Measurements from ENCODE around the gene MAGI1.

Gene MAGI1

DNA sequence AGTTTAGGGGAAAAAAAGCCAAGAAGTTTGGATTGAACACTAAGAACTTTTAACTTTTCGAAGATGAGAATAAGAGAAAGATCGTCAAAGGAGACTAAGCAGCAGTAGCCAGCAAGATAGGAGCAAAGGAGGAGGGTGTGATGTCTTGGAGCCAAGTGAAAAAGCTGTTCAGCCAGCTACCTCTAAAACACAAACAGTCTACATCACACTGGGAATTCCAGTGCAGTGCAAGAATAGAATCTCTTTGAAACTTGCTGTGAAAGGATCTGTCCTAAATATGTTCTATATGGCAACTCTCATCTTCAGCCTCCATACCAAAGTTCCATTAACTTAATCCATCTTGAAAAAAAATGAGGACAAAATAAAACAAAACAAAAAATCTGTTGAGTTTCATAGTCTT, 541.5 kb downstream of the MAGI1 start:
- TF ChIP-seq ZC3H10 (CRISPR knock-in tag; IDR thresholded peaks at IDR 0.05) (no peak), OSR1 (CRISPR knock-in tag; IDR thresholded peaks at IDR 0.05) (no peak), PATZ1 (CRISPR knock-in tag; IDR thresholded peaks at IDR 0.05; ENCODE audit: borderline replicate concordance) (no peak), ZNF8 (CRISPR knock-in tag; IDR thresholded peaks at IDR 0.05) (no peak)
- ATAC-seq, result no peak

- no peak for TF ChIP-seq TCF4 (CRISPR knock-in tag; IDR thresholded peaks at IDR 0.05; ENCODE audit: borderline replicate concordance)
- TF ChIP-seq SNAI2 (CRISPR knock-in tag; IDR thresholded peaks at IDR 0.05), result no peak
- TF ChIP-seq ZNF70 (CRISPR knock-in tag; IDR thresholded peaks at IDR 0.05), result no peak
- TF ChIP-seq POU6F1 (CRISPR knock-in tag; IDR thresholded peaks at IDR 0.05; ENCODE audit: borderline replicate concordance, low read depth), result no peak
- TF ChIP-seq CSDC2 (CRISPR knock-in tag; IDR thresholded peaks at IDR 0.05), result no peak
- TF ChIP-seq, protein P1, sequence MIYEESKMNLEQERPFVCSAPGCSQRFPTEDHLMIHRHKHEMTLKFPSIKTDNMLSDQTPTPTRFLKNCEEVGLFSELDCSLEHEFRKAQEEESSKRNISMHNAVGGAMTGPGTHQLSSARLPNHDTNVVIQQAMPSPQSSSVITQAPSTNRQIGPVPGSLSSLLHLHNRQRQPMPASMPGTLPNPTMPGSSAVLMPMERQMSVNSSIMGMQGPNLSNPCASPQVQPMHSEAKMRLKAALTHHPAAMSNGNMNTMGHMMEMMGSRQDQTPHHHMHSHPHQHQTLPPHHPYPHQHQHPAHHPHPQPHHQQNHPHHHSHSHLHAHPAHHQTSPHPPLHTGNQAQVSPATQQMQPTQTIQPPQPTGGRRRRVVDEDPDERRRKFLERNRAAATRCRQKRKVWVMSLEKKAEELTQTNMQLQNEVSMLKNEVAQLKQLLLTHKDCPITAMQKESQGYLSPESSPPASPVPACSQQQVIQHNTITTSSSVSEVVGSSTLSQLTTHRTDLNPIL (CRISPR knock-in tag; IDR thresholded peaks at IDR 0.05; ENCODE audit: low read depth), result no peak
- TF ChIP-seq CSRNP3 (CRISPR knock-in tag; IDR thresholded peaks at IDR 0.05), result no peak
- TF ChIP-seq PATZ1 (CRISPR knock-in tag; IDR thresholded peaks at IDR 0.05; ENCODE audit: borderline replicate concordance), result no peak
- TF ChIP-seq PPARA (CRISPR knock-in tag; IDR thresholded peaks at IDR 0.05; ENCODE audit: borderline replicate concordance), result no peak
- no peak for TF ChIP-seq BACH2 (CRISPR knock-in tag; IDR thresholded peaks at IDR 0.05; ENCODE audit: borderline replicate concordance)
- TF ChIP-seq ZFP3 (CRISPR knock-in tag; IDR thresholded peaks at IDR 0.05), result no peak
- no peak for TF ChIP-seq ZC3H10 (CRISPR knock-in tag; IDR thresholded peaks at IDR 0.05)
- TF ChIP-seq ARNTL (CRISPR knock-in tag; IDR thresholded peaks at IDR 0.05; ENCODE audit: borderline replicate concordance, low read depth), result no peak
- no peak for TF ChIP-seq ESRRG (CRISPR knock-in tag; IDR thresholded peaks at IDR 0.05)
- no peak for TF ChIP-seq GLIS3 (CRISPR knock-in tag; IDR thresholded peaks at IDR 0.05)
- no peak for ATAC-seq
These were observed 544.8 kb downstream of the MAGI1 start for GRCh38 chr3:65493938-65494337.

GRCh38 chr3:65493371-65493882, 545.3 kb downstream of the MAGI1 start:
- TF ChIP-seq ZFP3 (CRISPR knock-in tag; IDR thresholded peaks at IDR 0.05) (no peak), CSDC2 (CRISPR knock-in tag; IDR thresholded peaks at IDR 0.05) (no peak), PPARA (CRISPR knock-in tag; IDR thresholded peaks at IDR 0.05; ENCODE audit: borderline replicate concordance) (no peak), ZNF565 (CRISPR knock-in tag; conservative IDR thresholded peaks at IDR 0.05; ENCODE audit: low read depth) (no peak), TOX (CRISPR knock-in tag; IDR thresholded peaks at IDR 0.05; ENCODE audit: borderline replicate concordance) (no peak)
- no peak for ATAC-seq

DNA sequence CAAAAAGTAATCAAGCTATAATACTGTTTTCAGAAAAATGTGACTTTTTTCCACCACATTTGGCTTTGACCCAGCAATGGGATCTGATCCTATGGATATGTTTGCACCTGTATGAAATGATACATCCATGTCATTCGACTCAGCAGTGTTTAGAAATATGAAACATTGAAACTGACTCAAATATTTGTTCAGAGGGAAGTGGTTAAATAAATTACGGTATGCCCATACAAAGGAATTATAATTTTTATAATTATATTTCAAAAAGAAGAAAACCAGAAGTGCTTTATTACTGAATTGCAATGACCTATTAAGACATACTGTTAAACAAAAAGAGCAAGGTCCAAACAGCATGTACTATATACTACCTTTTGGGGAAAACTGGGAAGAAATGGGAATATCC, 546.5 kb downstream of the MAGI1 start:
- ATAC-seq, result no peak
- TF ChIP-seq CSDC2 (CRISPR knock-in tag; IDR thresholded peaks at IDR 0.05), result no peak
- TF ChIP-seq ZNF8 (CRISPR knock-in tag; IDR thresholded peaks at IDR 0.05), result peak; percentile 97
- no peak for TF ChIP-seq ESRRG (CRISPR knock-in tag; IDR thresholded peaks at IDR 0.05)
- no peak for TF ChIP-seq GLIS3 (CRISPR knock-in tag; IDR thresholded peaks at IDR 0.05)
- no peak for TF ChIP-seq CSRNP3 (CRISPR knock-in tag; IDR thresholded peaks at IDR 0.05)
- TF ChIP-seq PPARA (CRISPR knock-in tag; IDR thresholded peaks at IDR 0.05; ENCODE audit: borderline replicate concordance), result no peak
